Activated CD8-positive, alpha-beta memory T cell treated with anti-CD3 and anti-CD28 coated beads, Interleukin-2, amount 10 ng/mL, durations not matched to agents 7 days and 5 days (primary cell): ENCODE results near the gene NTM. TPM values are rescaled to one million over a fixed set of nuclear protein-coding genes. Genes with fewer than 3 reads are reported as not detected.

Experiments used
- ATAC-seq: fragments of 150-1000 bp; cut with Tn5 transposase; one replicate; pipeline ENCODE4 v1.10.0; 2021; ENCODE audit warnings: moderate library complexity
- CTCF ChIA-PET: fragments of 350-600 bp; sonication (Branson Sonifier 250); formaldehyde crosslinking; loops from one replicate; lab custom pipeline; 2021; ENCODE audit warnings: antibody characterized with exemption; lab: Charles Lee
- DNase-seq: peaks from one replicate; pipeline ENCODE4 v3.0.0-alpha.2; 2020
- H3K27ac Mint-ChIP-seq: one replicate; pipeline ENCODE4 v1.8.0; 2021; ENCODE audit warnings: mild to moderate bottlenecking, mixed read lengths
- H3K27me3 Mint-ChIP-seq: one replicate; pipeline ENCODE4 v1.8.0; 2021; ENCODE audit warnings: mixed read lengths
- H3K36me3 Mint-ChIP-seq: one replicate; pipeline ENCODE4 v1.8.0; 2021; ENCODE audit warnings: mild to moderate bottlenecking, mixed read lengths
- H3K4me1 Mint-ChIP-seq: one replicate; pipeline ENCODE4 v1.8.0; 2021; ENCODE audit warnings: mixed read lengths
- H3K4me3 Mint-ChIP-seq: one replicate; pipeline ENCODE4 v1.8.0; 2021; ENCODE audit warnings: mild to moderate bottlenecking, moderate library complexity, mixed read lengths
- H3K9me3 Mint-ChIP-seq: one replicate; pipeline ENCODE4 v1.8.0; 2022; ENCODE audit warnings: low read depth, mixed read lengths
- total RNA-seq, 2 experiments: library from RNA; stranded (reverse); gene quantifications; one replicate each; pipeline ENCODE4 v1.2.3, GENCODE V29; 2021

Gene NTM
- total RNA-seq, 2 experiments from 2014 or later, result not detected

DNA sequence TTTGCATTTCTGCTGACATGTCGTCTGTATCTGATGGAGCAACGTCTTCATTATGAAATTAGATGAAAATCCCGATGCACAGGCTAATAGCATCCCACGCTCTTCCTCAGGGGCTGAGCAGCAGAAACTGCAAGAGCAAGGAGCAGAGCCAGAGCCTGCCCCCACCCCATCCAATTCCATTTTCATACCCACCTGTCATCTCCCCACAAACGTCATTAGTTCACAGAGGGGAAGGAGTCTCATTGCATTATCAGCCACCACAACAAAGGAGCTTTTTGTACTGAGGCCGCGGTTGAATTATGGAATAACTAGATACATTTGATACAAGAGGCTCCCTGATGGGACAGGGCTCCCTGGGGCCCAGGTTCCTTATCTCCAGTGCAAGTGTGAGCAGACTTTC is 515.0 kb downstream of the NTM start:
- Mint-ChIP-seq H3K36me3 (no peaks in the 10 kb centered on the region), H3K4me1 (no peaks in the 10 kb centered on the region), H3K27ac (no peak overlapping the region), H3K4me3 (no peak overlapping the region), H3K9me3 (no peaks in the 10 kb centered on the region), H3K27me3 (no peaks in the 10 kb centered on the region)
- no peak for ATAC-seq
- CTCF ChIA-PET, result no interaction called here
- DNase-seq, result no peak

DNA sequence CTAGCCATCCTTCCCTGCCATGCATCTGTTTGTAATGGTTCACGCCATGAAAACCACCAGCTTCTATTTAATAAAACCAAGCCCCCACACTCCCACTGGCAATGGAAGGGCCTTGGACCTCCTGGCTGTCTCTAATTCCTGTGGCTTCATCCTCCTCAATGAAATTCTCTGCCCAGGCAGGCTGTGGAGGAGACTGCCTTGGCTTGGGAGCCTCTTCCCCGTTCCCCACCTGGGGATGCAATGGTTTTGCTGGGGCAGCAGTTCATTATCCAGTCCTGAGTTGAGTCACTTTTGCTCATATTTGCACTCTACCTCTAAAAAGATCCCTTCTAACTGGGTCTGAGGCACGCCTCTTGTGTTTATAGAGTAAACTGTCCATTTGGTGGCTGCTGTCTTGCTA is 515.8 kb downstream of the NTM start:
- ATAC-seq (no peak), DNase-seq (no peak)
- H3K9me3 Mint-ChIP-seq, result no peaks in the 10 kb centered on the region
- H3K36me3 Mint-ChIP-seq, result no peaks in the 10 kb centered on the region
- no peaks in the 10 kb centered on the region for H3K4me1 Mint-ChIP-seq
- CTCF ChIA-PET, result no interaction called here
- H3K4me3 Mint-ChIP-seq, result no peak overlapping the region
- H3K27ac Mint-ChIP-seq, result no peak overlapping the region
- H3K27me3 Mint-ChIP-seq, result no peaks in the 10 kb centered on the region

DNA sequence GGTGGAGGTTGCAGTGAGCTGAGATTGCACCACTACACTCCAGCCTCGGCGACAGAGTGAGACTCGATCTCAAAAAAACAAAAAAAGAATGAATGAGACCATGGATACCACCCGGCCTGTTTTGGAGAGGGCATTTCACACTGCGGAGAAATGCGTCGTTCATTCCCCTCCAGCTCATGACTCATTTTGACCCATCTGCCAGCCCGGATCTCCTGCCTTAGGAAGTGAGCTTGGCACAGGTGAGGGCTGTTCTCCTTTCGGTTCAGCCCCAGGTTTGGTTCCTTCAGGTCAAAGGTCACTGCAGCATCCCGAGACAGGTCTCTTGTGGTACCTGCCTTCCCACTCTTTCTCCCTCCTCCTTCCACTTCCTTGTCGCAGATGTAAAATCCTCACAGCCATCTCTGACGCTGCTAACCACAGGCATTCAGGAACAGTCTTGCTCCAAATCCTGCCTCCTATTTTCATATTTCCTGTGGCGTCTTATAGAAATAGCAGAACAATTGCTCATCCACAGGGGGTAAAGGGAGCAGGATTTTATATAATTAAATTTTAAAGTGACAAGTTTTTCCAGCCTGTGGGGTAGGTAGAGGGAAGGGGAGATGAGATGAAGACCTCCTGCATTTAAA is 517.9 kb downstream of the NTM start:
- Mint-ChIP-seq H3K4me3 (no peak overlapping the region), H3K27ac (no peak overlapping the region), H3K4me1 (no peaks in the 10 kb centered on the region), H3K9me3 (no peaks in the 10 kb centered on the region), H3K36me3 (no peaks in the 10 kb centered on the region), H3K27me3 (no peaks in the 10 kb centered on the region)
- no peak for DNase-seq
- CTCF ChIA-PET, result no interaction called here
- ATAC-seq, result no peak

DNA sequence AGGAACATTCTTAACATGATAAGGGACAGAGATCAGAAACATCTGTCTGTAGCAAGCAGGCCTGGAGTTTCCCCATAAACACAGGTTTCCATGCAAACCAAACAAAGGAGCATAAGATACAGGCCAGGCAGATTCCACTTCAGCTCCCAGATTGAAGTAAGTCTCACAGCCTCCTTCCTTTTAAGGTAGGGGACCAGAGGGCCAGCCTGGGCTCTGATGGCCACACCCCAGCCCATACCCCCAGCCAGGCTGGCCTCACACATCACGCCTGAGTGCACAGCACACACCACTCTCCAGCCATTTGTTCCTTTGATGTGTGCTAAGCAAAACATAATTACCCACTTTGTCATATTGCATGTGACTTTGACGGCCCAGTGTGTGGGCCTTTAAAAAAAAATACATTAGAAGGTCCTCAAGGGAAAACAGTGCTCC is 518.7 kb downstream of the NTM start:
- Mint-ChIP-seq H3K4me3 (no peak overlapping the region), H3K27me3 (no peaks in the 10 kb centered on the region), H3K36me3 (no peaks in the 10 kb centered on the region), H3K9me3 (no peaks in the 10 kb centered on the region), H3K4me1 (no peaks in the 10 kb centered on the region), H3K27ac (no peak overlapping the region)
- DNase-seq (no peak), ATAC-seq (no peak)
- CTCF ChIA-PET, result no interaction called here

DNA sequence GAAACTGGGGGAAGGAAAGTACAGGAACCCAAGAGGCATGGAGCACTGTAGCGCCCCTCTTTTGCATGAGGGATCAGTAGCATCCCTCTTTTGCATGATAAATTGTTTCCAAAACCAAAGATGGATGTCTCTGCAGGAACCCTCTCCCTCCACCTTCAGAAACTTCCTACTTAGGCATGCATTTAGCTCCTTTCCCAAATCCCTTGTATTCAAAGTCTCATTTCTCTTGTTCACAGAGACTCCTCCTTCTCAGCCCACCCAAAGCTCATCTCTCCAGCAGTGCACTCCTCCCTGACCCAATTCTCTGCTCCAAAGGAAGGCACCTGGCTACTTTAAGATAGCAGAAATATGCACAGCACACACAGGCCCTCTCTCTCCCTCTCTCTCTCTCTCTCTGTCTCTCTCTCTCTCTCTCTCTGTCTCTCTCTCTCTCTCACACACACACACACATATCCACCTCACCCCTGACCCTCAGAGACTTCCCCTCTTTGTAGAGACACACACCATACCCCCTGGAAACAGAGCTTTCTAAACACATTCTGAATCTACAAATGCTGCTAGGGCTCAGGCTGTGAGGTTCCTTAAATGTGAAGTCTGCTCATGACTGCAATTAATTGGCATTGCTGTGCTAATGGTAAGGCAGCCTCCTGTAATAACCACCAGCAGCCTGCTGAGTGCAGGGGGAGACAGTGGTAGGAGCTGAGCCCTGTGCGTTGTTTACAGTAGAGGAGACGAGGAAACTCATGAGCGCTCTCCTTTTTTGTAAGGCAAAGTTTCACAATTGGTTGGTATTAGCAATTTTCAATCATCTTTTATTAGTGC is 519.6 kb downstream of the NTM start:
- CTCF ChIA-PET, result no interaction called here
- no peaks in the 10 kb centered on the region for H3K4me1 Mint-ChIP-seq
- H3K36me3 Mint-ChIP-seq, result no peaks in the 10 kb centered on the region
- ATAC-seq (no peak), DNase-seq (no peak)
- no peaks in the 10 kb centered on the region for H3K9me3 Mint-ChIP-seq
- no peak overlapping the region for H3K4me3 Mint-ChIP-seq
- no peaks in the 10 kb centered on the region for H3K27me3 Mint-ChIP-seq
- H3K27ac Mint-ChIP-seq, result no peak overlapping the region

DNA sequence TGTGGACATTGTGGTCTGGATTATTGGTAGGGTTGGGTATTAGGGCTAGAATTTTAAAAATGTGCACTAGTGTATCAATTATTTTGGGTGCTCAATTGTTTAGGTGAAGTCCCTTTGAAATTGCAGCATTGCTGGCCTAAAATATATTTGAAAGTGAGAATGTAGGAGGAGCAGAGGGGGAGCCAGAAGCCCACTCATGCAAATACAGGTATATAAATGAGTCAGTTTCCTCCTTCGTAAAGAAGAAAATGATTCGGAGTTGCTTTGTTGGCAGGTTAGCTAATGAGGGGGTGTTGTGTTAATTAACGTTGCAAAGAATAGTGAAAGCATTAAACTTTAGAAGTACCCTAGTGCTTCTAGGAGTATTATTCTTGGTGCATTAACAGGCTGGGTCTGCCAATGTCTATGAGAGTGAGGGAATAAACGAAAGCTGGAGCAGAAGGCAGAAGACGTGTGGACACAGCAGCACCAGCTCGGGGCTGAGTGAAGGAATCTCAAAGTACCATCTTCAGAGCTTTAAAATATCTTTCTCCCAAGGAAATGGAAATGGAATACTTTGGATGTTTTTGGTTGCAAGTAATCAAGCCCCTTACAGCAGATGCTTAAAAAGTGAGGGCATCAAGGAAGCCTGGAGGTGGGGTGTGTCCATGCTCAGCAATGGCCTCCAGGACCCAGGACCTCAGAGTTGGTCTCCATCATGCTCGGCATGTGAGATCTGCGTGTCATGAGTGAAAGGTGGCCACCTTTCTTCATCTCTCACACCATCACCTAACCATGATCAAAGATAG is 522.9 kb downstream of the NTM start:
- no peaks in the 10 kb centered on the region for H3K9me3 Mint-ChIP-seq
- ATAC-seq, result no peak
- no peak overlapping the region for H3K4me3 Mint-ChIP-seq
- H3K27ac Mint-ChIP-seq, result no peak overlapping the region
- DNase-seq, result no peak
- no peaks in the 10 kb centered on the region for H3K27me3 Mint-ChIP-seq
- no peaks in the 10 kb centered on the region for H3K36me3 Mint-ChIP-seq
- H3K4me1 Mint-ChIP-seq, result no peaks in the 10 kb centered on the region
- CTCF ChIA-PET, result no interaction called here

DNA sequence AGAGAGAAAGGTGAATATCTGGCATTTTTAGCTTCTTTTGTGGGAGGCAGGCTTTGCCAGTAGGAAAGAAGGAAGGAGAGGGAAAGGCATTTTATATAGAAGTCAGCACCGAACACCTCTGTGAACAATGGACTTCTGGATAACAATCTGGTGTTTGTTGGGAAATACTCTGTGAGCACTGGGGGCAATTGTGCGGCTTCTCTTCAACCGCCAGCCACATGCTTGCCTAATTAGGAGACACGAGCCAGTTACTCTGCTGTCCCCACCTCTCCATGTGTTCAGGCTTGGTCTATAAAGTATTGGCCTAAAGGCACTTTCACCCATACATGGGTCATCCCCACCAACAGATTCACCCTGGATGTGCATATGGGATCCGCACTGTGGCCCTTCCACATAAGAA is 523.6 kb downstream of the NTM start:
- Mint-ChIP-seq H3K27me3 (no peaks in the 10 kb centered on the region), H3K27ac (no peak overlapping the region), H3K36me3 (no peaks in the 10 kb centered on the region), H3K4me3 (no peak overlapping the region), H3K9me3 (no peaks in the 10 kb centered on the region), H3K4me1 (no peaks in the 10 kb centered on the region)
- DNase-seq (no peak), ATAC-seq (no peak)
- CTCF ChIA-PET, result no interaction called here

DNA sequence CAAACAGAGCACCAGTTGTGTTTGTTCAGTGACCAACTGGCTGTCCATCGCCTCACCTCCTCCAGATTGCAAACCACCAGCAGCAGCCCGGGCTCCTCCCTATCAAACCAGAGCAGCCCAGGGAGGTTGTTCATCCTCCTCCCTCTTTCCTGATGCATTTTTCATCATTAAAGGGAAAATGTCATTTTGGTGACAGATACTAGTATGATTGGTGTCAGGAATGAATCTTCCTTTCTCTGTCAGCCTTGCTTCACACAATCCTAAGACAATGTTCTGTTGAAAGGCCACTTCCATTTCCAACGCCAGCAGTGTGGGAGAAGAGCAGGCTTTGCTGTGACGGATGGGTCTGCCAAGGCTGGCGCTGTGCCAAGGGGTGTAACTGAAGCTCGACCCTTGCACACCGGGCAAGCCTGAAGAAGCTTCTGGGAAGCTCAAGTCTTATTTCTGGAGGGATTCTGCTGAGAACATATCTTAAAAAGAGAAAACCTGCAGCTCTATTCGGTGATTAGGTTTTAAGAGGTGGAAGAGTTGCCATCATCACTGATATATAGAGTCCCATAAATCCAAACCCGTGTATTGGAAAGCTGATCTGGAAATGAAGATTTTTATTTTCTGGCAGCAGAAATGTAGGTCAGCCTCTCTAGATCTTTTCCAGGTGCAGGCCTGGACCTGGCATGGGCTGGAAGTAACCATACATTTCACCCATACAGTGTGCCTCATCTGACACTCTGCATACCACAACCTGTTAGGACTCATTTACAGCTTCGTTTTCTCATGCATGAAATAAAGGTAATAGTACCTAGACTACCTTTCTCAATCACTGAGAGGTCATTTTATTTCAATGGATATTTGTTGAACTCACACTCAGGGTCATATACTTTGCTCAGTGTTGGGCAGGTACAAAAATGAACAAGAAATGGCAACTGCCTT is 524.5 kb downstream of the NTM start:
- Mint-ChIP-seq H3K36me3 (no peaks in the 10 kb centered on the region), H3K27ac (no peak overlapping the region), H3K4me1 (no peaks in the 10 kb centered on the region), H3K27me3 (no peaks in the 10 kb centered on the region), H3K9me3 (no peaks in the 10 kb centered on the region), H3K4me3 (no peak overlapping the region)
- no peak for ATAC-seq
- no peak for DNase-seq
- CTCF ChIA-PET, result no interaction called here

DNA sequence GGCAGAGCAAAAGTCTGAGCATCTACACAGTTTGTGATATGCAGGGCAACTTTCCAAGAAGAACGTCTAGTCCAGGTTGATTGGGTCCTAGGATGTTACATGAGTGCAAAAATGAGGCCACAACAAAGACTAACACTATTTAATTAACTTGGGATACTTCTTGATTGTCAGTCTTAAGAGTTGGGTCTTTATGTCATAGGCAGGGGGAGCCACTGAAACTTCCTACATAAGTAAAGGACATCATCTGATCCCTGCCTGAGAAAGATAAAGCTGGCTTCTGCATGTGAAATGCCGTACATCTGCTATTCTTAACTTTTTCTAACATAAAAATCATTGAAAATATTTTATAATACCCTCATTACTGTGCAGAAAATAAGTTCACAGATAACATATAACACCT is 525.5 kb downstream of the NTM start:
- Mint-ChIP-seq H3K4me1 (no peaks in the 10 kb centered on the region), H3K27ac (no peak overlapping the region), H3K4me3 (no peak overlapping the region), H3K9me3 (no peaks in the 10 kb centered on the region), H3K27me3 (no peaks in the 10 kb centered on the region), H3K36me3 (no peaks in the 10 kb centered on the region)
- CTCF ChIA-PET, result no interaction called here
- no peak for ATAC-seq
- DNase-seq, result no peak

DNA sequence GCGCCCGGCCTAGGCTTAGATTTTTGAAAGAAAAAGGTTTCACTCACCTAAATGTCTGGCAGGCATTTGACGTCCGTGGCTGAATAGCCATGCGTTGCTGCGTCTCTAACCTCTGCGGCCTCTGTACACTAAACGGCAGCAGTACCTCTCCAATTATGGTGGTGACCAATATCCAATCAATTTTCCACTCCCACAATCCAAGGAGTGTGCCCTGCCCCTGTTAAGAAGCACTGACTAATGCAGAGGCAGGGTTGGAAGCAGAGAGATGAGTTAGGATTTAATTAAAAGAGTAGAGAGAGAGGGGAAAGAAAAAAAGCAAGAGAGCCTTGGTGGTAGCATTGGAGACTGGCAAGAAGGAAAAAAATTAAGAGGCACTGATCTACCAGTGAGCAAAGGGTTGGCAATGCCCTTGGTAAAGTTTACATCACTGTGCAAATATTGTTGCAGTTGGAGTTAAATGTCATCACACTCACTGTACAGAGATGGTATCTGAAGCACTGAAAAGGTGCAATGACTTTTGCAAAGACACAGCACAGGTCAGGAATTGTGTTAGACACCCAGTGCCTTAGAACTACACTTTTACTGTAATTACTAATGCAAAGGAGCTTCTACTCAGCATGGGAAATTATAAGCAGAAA is 526.7 kb downstream of the NTM start:
- Mint-ChIP-seq H3K4me1 (no peaks in the 10 kb centered on the region), H3K27ac (no peak overlapping the region), H3K9me3 (no peaks in the 10 kb centered on the region), H3K36me3 (no peaks in the 10 kb centered on the region), H3K4me3 (no peak overlapping the region), H3K27me3 (no peaks in the 10 kb centered on the region)
- CTCF ChIA-PET, result no interaction called here
- ATAC-seq, result no peak
- no peak for DNase-seq

DNA sequence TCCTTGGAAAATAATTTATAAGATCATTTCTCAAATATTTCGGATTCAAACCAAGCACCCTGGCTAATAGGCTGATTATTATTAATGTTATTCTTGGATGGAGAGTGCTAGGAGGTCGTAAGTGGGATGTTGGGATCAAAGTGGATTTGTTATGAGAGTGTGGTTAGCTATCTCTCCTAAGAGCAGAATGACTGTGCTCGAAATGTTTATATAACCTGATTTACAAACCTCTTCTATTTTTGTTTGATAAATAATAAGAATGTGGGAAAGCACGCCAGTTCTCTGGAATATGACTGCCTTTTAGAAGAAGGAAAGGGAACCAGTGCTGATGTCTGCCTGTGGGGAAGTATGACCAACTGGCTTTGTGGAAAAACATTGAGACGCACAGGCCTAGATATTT is 527.5 kb downstream of the NTM start:
- Mint-ChIP-seq H3K4me3 (no peak overlapping the region), H3K36me3 (no peaks in the 10 kb centered on the region), H3K27me3 (no peaks in the 10 kb centered on the region), H3K9me3 (no peaks in the 10 kb centered on the region), H3K4me1 (no peaks in the 10 kb centered on the region), H3K27ac (no peak overlapping the region)
- ATAC-seq, result no peak
- CTCF ChIA-PET, result no interaction called here
- no peak for DNase-seq

DNA sequence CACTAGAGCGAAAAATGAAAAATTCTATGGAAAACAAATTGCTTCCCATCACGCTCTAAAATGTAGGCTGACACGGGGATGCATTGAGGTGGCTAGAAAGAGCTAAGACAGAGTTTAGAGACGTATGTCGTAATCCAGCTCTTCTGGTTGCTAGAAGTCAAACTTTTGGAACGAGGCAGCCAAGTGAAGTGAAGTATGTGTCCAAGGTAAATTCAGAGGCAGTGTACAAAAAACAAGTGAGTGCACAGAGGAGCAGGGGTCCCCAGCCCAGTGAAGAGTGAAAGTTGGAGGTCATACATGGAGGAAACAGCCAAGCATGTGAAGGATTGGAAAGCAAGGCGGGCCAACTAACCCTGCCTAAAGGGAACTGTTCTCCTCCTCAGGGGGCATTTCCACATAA is 528.5 kb downstream of the NTM start:
- Mint-ChIP-seq H3K27ac (no peak overlapping the region), H3K9me3 (no peaks in the 10 kb centered on the region), H3K4me3 (no peak overlapping the region), H3K27me3 (no peaks in the 10 kb centered on the region), H3K36me3 (no peaks in the 10 kb centered on the region), H3K4me1 (no peaks in the 10 kb centered on the region)
- no peak for DNase-seq
- CTCF ChIA-PET, result no interaction called here
- no peak for ATAC-seq
